ENCODE measurements around the gene PLXNB3. TPM values are rescaled to one million over a fixed set of nuclear protein-coding genes. Genes with fewer than 3 reads are reported as not detected.

PLXNB3 gene
- total and polyA plus RNA-seq, 2 of the 13 experiments (the other 11 are each of a cell fraction or from before 2014, with no cell fraction given): 3.0 to 6.9 TPM

- TF ChIP-seq ZBTB37 (CRISPR knock-in tag; IDR thresholded peaks at IDR 0.05): 0 out of 2 replicates have a peak, but pooled peaks have one; percentile 40
- TF ChIP-seq ZNF740 (CRISPR knock-in tag; IDR thresholded peaks at IDR 0.05): no peak
- no peak for TF ChIP-seq HNRNPLL (IDR thresholded peaks at IDR 0.05; ENCODE audit: low read depth, low read length, poor library complexity, severe bottlenecking)
- TF ChIP-seq ETV5 (CRISPR knock-in tag; IDR thresholded peaks at IDR 0.05; ENCODE audit: borderline replicate concordance): peak; percentile 56
- TF ChIP-seq DR1 (CRISPR knock-in tag; IDR thresholded peaks at IDR 0.05): no peak
- TF ChIP-seq SMAD3 (CRISPR knock-in tag; IDR thresholded peaks at IDR 0.05): 0 out of 2 replicates have a peak, but pooled peaks have one; percentile 35
- TF ChIP-seq ZNF589 (CRISPR knock-in tag; conservative IDR thresholded peaks at IDR 0.05): no peak
- no peak for TF ChIP-seq HES4 (CRISPR knock-in tag; IDR thresholded peaks at IDR 0.05; ENCODE audit: borderline replicate concordance)
- TF ChIP-seq ISX (CRISPR knock-in tag; conservative IDR thresholded peaks at IDR 0.05): no peak
- peak; percentile 59 for TF ChIP-seq TBX2 (CRISPR knock-in tag; IDR thresholded peaks at IDR 0.05; ENCODE audit: borderline replicate concordance)
- TF ChIP-seq ZEB1 (IDR thresholded peaks at IDR 0.05; ENCODE audit: insufficient replicate concordance, low read depth): no peak
- no peak for TF ChIP-seq ZNF205 (CRISPR knock-in tag; IDR thresholded peaks at IDR 0.05)
- TF ChIP-seq SAFB2 (CRISPR knock-in tag; IDR thresholded peaks at IDR 0.05; ENCODE audit: borderline replicate concordance, low read depth): no peak
- no peak for TF ChIP-seq ZNF354B (CRISPR knock-in tag; IDR thresholded peaks at IDR 0.05)
- no peak for TF ChIP-seq ETV6 (CRISPR knock-in tag; conservative IDR thresholded peaks at IDR 0.05)
- no peak for TF ChIP-seq ZNF362 (CRISPR knock-in tag; IDR thresholded peaks at IDR 0.05; ENCODE audit: borderline replicate concordance)
- peak; percentile 34; the same call in 1 of the 2 replicates for TF ChIP-seq ZGPAT (CRISPR knock-in tag; IDR thresholded peaks at IDR 0.05)
- no peak for TF ChIP-seq ZSCAN25 (CRISPR knock-in tag; IDR thresholded peaks at IDR 0.05)
- TF ChIP-seq ZUFSP (CRISPR knock-in tag; IDR thresholded peaks at IDR 0.05; ENCODE audit: borderline replicate concordance): no peak
- no peak for TF ChIP-seq KDM1A (CRISPR knock-in tag; IDR thresholded peaks at IDR 0.05)
- 0 out of 2 replicates have a peak, but pooled peaks have one; percentile 29 for TF ChIP-seq ARNTL (CRISPR knock-in tag; IDR thresholded peaks at IDR 0.05)
- peak; percentile 53 to 82; a peak in 3 of 4 replicates for TF ChIP-seq NR2F1 (CRISPR knock-in tag; IDR thresholded peaks at IDR 0.05)
These were observed 37.5 kb upstream of the PLXNB3 start (continued) for GRCh38 chrX:153726286-153727122.

Measured in HepG2 (cell line).